ENCODE measurements around the gene UBTF. TPM values are rescaled to one million over a fixed set of nuclear protein-coding genes. Genes with fewer than 3 reads are reported as not detected.
A peak's percentile ranks its signal among the peaks of the same experiment; 100 is the strongest.

Gene UBTF
- total RNA-seq, 6 experiments from 2014 or later: 58.6 to 69.1 (median 65.6) TPM

DNA sequence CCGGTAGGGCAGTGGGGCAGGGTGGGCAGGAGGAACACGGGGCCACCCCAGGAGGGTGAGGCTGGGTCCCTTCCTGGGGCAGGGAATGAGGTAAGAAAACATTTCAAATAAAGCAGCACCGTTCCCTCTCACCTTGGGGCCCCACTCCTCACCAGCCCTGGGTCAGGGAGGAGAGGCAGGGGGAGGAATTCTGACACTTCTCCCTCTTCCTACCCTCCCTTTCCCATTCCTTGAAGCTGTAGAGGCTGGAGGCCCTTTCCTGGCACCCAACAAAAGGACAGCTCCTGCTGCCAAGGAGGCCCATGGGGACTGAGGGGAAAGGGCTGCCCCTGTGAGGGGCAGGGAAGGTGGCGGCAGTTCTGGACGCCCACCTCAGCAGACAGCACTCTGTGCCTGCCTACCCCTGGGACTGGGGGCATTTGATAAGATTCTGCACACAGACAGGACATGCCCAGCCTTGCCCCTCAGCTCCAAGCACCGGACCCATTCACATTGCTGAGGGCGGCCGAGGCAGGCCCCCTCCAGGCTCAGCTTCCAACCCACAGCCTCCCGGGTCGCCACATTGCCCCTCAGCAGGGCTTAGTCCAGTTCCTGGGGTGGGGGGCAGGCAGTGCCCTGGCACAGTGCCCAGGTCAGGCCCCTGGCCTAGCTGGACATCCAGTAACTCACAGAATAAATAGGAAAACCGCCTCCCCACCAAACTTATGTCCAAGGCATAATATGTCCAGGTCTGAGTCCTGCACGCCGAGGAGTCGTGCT, 26.0 kb downstream of the UBTF start:
- Mint-ChIP-seq H3K36me3 (ENCODE audit: low read depth) (peaks cover 37% of the 10 kb centered on the region), H3K4me3 (no peak overlapping the region), H3K27ac (peak overlapping the region; percentile 51), H3K4me1 (ENCODE audit: low read depth) (peaks cover 25% of the 10 kb centered on the region), H3K27me3 (ENCODE audit: insufficient read depth) (no peaks in the 10 kb centered on the region; the same call in 1 of the 2 replicates), H3K9me3 (no peaks in the 10 kb centered on the region)
- DNase-seq: no peak
- TF ChIP-seq, protein P1, sequence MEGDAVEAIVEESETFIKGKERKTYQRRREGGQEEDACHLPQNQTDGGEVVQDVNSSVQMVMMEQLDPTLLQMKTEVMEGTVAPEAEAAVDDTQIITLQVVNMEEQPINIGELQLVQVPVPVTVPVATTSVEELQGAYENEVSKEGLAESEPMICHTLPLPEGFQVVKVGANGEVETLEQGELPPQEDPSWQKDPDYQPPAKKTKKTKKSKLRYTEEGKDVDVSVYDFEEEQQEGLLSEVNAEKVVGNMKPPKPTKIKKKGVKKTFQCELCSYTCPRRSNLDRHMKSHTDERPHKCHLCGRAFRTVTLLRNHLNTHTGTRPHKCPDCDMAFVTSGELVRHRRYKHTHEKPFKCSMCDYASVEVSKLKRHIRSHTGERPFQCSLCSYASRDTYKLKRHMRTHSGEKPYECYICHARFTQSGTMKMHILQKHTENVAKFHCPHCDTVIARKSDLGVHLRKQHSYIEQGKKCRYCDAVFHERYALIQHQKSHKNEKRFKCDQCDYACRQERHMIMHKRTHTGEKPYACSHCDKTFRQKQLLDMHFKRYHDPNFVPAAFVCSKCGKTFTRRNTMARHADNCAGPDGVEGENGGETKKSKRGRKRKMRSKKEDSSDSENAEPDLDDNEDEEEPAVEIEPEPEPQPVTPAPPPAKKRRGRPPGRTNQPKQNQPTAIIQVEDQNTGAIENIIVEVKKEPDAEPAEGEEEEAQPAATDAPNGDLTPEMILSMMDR (IDR thresholded peaks at IDR 0.05): no peak

DNA sequence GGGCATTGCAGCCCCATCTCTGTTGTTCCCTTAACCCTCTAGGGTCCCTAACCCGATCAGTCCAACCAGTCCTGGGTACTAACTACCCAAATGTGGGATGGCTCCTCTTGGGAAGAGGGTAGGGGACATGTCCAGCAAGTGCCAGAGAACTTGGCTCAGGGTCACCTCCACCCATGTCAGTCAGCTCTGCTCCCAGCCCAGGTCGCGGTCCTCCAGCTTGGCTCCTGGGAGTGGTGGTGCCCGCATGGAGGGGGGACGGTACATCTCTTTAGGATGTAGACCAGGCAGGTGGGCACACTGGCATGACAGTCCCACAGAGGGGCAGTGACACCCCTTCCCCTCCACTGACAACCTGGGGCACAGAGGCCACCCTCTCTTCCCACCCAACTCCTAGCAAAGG, 26.7 kb downstream of the UBTF start:
- Mint-ChIP-seq H3K9me3 (no peaks in the 10 kb centered on the region), H3K27ac (peak overlapping the region; percentile 51), H3K4me3 (no peak overlapping the region), H3K4me1 (ENCODE audit: low read depth) (peaks cover 26% of the 10 kb centered on the region), H3K27me3 (ENCODE audit: insufficient read depth) (no peaks in the 10 kb centered on the region; the same call in 1 of the 2 replicates), H3K36me3 (ENCODE audit: low read depth) (peaks cover 36% of the 10 kb centered on the region)
- DNase-seq: no peak
- TF ChIP-seq, protein P1 (IDR thresholded peaks at IDR 0.05): no peak

DNA sequence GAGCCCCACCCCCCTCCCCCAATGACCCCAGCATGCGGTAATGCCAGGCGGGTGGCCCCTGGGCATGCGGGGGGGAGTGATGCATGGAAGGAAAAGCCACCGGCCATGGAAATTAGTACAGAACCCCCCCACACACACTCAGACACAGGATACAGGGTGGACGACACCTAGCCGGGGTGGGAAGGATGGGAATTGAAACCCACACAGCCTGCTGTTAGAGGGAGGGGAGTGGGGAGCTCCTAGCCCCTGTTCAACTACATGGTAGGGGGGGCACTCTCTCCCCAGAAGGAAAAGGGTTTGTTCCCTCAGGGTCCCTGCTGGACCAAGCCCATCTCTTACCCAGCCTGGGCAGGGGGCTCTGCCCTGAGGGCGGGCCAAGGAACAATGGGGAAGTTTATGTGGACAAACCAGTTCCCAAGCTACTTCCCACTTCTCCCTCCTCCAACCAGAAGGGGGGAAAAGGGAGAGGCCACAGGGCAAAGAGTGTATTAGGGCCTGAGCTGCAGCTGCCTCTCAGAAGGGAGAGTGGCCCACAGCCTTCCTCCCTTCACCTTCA, 27.5 kb downstream of the UBTF start:
- no peak overlapping the region for H3K27ac Mint-ChIP-seq
- H3K4me1 Mint-ChIP-seq (ENCODE audit: low read depth): peaks cover 23% of the 10 kb centered on the region
- no peak for DNase-seq
- TF ChIP-seq, protein P1 (IDR thresholded peaks at IDR 0.05): no peak
- H3K36me3 Mint-ChIP-seq (ENCODE audit: low read depth): peaks cover 38% of the 10 kb centered on the region
- H3K9me3 Mint-ChIP-seq: no peaks in the 10 kb centered on the region
- peaks cover 2% of the 10 kb centered on the region for H3K27me3 Mint-ChIP-seq (ENCODE audit: insufficient read depth)
- no peak overlapping the region for H3K4me3 Mint-ChIP-seq

DNA sequence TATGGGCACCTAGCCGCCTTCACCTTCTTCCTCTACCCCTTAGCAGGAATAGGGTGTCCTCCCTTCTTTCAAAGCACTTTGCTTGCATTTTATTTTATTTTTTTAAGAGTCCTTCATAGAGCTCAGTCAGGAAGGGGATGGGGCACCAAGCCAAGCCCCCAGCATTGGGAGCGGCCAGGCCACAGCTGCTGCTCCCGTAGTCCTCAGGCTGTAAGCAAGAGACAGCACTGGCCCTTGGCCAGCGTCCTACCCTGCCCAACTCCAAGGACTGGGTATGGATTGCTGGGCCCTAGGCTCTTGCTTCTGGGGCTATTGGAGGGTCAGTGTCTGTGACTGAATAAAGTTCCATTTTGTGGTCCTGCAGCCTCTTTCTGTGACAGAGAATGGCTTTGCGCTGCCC, 28.1 kb downstream of the UBTF start:
- DNase-seq: no peak
- H3K27me3 Mint-ChIP-seq (ENCODE audit: insufficient read depth): peaks cover 4% of the 10 kb centered on the region
- TF ChIP-seq, protein P1 (IDR thresholded peaks at IDR 0.05): no peak
- no peak overlapping the region for H3K4me3 Mint-ChIP-seq
- no peaks in the 10 kb centered on the region for H3K9me3 Mint-ChIP-seq
- peaks cover 39% of the 10 kb centered on the region for H3K36me3 Mint-ChIP-seq (ENCODE audit: low read depth)
- H3K27ac Mint-ChIP-seq: 0 out of 2 replicates have a peak overlapping the region, but pooled peaks have one; percentile 5
- peaks cover 20% of the 10 kb centered on the region for H3K4me1 Mint-ChIP-seq (ENCODE audit: low read depth)

DNA sequence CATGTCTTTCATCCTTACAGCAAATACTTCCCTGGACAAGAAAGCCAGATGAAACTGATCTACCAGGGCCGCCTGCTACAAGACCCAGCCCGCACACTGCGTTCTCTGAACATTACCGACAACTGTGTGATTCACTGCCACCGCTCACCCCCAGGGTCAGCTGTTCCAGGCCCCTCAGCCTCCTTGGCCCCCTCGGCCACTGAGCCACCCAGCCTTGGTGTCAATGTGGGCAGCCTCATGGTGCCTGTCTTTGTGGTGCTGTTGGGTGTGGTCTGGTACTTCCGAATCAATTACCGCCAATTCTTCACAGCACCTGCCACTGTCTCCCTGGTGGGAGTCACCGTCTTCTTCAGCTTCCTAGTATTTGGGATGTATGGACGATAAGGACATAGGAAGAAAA, 29.0 kb downstream of the UBTF start:
- H3K4me3 Mint-ChIP-seq: no peak overlapping the region
- H3K27ac Mint-ChIP-seq: 0 out of 2 replicates have a peak overlapping the region, but pooled peaks have one; percentile 6
- no peak for DNase-seq
- H3K27me3 Mint-ChIP-seq (ENCODE audit: insufficient read depth): peaks cover 4% of the 10 kb centered on the region
- no peaks in the 10 kb centered on the region for H3K9me3 Mint-ChIP-seq
- peaks cover 39% of the 10 kb centered on the region for H3K36me3 Mint-ChIP-seq (ENCODE audit: low read depth)
- TF ChIP-seq, protein P1 (IDR thresholded peaks at IDR 0.05): no peak
- peaks cover 27% of the 10 kb centered on the region for H3K4me1 Mint-ChIP-seq (ENCODE audit: low read depth)

All from HFFc6 (cell line).